ENCODE measurements around the gene GAS2L3. TPM values are rescaled to one million over a fixed set of nuclear protein-coding genes. Genes with fewer than 3 reads are reported as not detected.

The GAS2L3 gene
- total RNA-seq, 4 donors from 2014 or later: 0.12 to 3.8 (median 0.51) TPM

GRCh38 chr12:100666588-100666987, 93.1 kb downstream of the GAS2L3 start:
- no peaks in the 10 kb centered on the region for H3K27me3 ChIP-seq
- H3K36me3 ChIP-seq: no peaks in the 10 kb centered on the region
- TF ChIP-seq CTCF (IDR thresholded peaks at IDR 0.05 in 4 of 5, conservative IDR thresholded peaks at IDR 0.05 in 1 of 5) (no peak), POLR2A (IDR thresholded peaks at IDR 0.05) (no peak)
- H3K4me1 ChIP-seq: no peaks in the 10 kb centered on the region
- no peak for DNase-seq
- no peak overlapping the region for H3K4me3 ChIP-seq
- no peaks in the 10 kb centered on the region for H3K9me3 ChIP-seq
- ATAC-seq: no peak
- in situ Hi-C loops (cut with MboI; ENCODE audit: low sequenced_read_pairs in 4 of 4) (no loop called here), intact Hi-C loops (cut with DNase I; ENCODE audit: low total_unique reads) (no loop called here)
- H3K27ac ChIP-seq: no peak overlapping the region

GRCh38 chr12:100668945-100669536, 95.6 kb downstream of the GAS2L3 start:
- Histone ChIP-seq H3K9me3 (no peaks in the 10 kb centered on the region), H3K4me3 (no peak overlapping the region), H3K27ac (no peak overlapping the region), H3K36me3 (no peaks in the 10 kb centered on the region), H3K27me3 (no peaks in the 10 kb centered on the region), H3K4me1 (no peaks in the 10 kb centered on the region)
- ATAC-seq (no peak), DNase-seq (no peak)
- intact Hi-C loops (cut with DNase I; ENCODE audit: low total_unique reads): no loop called here
- in situ Hi-C loops (cut with MboI; ENCODE audit: low sequenced_read_pairs in 4 of 4): no loop called here
- TF ChIP-seq POLR2A (IDR thresholded peaks at IDR 0.05) (no peak), CTCF (IDR thresholded peaks at IDR 0.05 in 4 of 5, conservative IDR thresholded peaks at IDR 0.05 in 1 of 5) (peak in 2 of 5 experiments; percentile 31 to 45)

GRCh38 chr12:100669922-100670321, 96.4 kb downstream of the GAS2L3 start:
- no peaks in the 10 kb centered on the region for H3K27me3 ChIP-seq
- no peaks in the 10 kb centered on the region for H3K4me1 ChIP-seq
- no peak overlapping the region for H3K4me3 ChIP-seq
- H3K27ac ChIP-seq: no peak overlapping the region
- ATAC-seq (no peak), DNase-seq (no peak)
- TF ChIP-seq CTCF (IDR thresholded peaks at IDR 0.05 in 4 of 5, conservative IDR thresholded peaks at IDR 0.05 in 1 of 5) (no peak), POLR2A (IDR thresholded peaks at IDR 0.05) (no peak)
- in situ Hi-C loops (cut with MboI; ENCODE audit: low sequenced_read_pairs in 4 of 4) (no loop called here), intact Hi-C loops (cut with DNase I; ENCODE audit: low total_unique reads) (no loop called here)
- no peaks in the 10 kb centered on the region for H3K36me3 ChIP-seq
- no peaks in the 10 kb centered on the region for H3K9me3 ChIP-seq

GRCh38 chr12:100671396-100672074, 98.1 kb downstream of the GAS2L3 start:
- H3K27me3 ChIP-seq: no peaks in the 10 kb centered on the region
- no peaks in the 10 kb centered on the region for H3K36me3 ChIP-seq
- ATAC-seq: no peak
- no peaks in the 10 kb centered on the region for H3K4me1 ChIP-seq
- TF ChIP-seq POLR2A (IDR thresholded peaks at IDR 0.05): no peak
- H3K27ac ChIP-seq: no peak overlapping the region
- intact Hi-C loops (cut with DNase I; ENCODE audit: low total_unique reads) (no loop called here), in situ Hi-C loops (cut with MboI; ENCODE audit: low sequenced_read_pairs in 4 of 4) (no loop called here)
- DNase-seq: no peak
- H3K4me3 ChIP-seq: no peak overlapping the region
- H3K9me3 ChIP-seq: no peaks in the 10 kb centered on the region

- H3K36me3 ChIP-seq: no peaks in the 10 kb centered on the region
- no peak overlapping the region for H3K4me3 ChIP-seq
- H3K4me1 ChIP-seq: no peaks in the 10 kb centered on the region
- H3K9me3 ChIP-seq: no peaks in the 10 kb centered on the region
- in situ Hi-C loops (cut with MboI; ENCODE audit: low sequenced_read_pairs in 4 of 4): no loop called here
- TF ChIP-seq POLR2A (IDR thresholded peaks at IDR 0.05): no peak
- peak in 1 of 5 experiments; percentile 13 for TF ChIP-seq CTCF (IDR thresholded peaks at IDR 0.05 in 4 of 5, conservative IDR thresholded peaks at IDR 0.05 in 1 of 5)
- H3K27me3 ChIP-seq: no peaks in the 10 kb centered on the region
- DNase-seq: no peak
- no peak overlapping the region for H3K27ac ChIP-seq
- no peak for ATAC-seq
- intact Hi-C loops (cut with DNase I; ENCODE audit: low total_unique reads): no loop called here
Observed at GRCh38 chr12:100672075-100672592, 98.7 kb downstream of the GAS2L3 start.
